Activated CD8-positive, alpha-beta memory T cell treated with anti-CD3 and anti-CD28 coated beads, Interleukin-2, amount 50 U/mL, for 48 hours (primary cell): Measurements from ENCODE around the gene SCAF4.

Source experiments
- DNase-seq: peaks from one replicate; pipeline ENCODE4 v3.0.0-alpha.2; 2020

SCAF4 gene

DNA sequence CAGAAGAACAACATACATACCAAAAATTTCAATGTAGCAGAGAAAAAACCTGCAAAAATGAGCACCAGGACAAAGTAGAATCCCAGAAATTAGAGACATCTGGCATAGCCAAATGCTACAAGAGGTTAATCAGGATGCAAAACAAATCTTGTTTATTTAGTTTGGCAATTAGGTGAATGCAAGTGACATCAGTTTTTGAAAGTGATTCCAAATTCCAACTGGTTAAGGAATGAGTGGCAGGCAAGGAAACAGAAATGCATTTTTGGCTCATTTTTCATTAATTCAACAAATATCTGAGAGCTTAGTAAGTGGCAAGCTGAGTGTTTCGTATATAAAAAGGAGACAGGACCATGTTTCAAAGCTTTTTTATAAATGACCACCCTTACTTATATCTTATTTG lies 21.3 kb downstream of the SCAF4 start:
- no peak for DNase-seq

DNA sequence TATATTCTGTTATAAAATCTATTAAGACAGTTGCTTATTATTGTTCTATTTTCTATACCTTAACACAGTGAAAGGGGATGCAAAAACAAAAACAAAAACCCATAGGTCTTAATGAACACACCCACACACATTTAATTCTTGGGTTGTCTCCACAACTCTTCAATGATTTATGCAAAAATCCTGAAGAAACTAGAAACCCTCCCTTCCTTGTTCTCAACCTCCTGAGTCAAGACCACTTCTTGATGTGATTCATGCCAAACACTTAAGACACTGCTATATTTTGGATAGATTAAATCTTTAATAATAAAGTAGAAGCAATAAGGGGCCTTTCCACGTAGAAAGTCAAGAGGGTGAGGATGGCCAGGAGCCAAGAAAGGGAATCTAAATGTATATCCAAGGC lies 23.4 kb downstream of the SCAF4 start:
- DNase-seq = no peak

DNA sequence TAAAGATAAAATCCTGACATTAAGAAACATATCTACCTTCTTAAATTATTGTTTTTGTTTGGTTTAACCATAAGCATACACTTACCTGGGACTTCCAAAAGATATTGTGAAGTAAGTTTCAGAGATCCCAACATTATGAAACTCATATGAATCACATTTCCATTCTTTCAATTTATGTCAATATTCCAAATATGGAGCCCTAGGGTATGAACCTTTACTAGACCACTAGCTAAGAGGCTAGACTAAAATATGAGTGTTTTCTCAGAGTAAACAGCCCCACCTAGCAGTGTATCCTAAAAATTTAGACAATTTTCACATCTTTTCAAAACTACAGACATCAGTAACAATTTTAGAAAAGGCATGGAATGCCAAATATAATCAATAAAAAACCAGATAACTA lies 24.4 kb downstream of the SCAF4 start:
- DNase-seq = no peak

DNA sequence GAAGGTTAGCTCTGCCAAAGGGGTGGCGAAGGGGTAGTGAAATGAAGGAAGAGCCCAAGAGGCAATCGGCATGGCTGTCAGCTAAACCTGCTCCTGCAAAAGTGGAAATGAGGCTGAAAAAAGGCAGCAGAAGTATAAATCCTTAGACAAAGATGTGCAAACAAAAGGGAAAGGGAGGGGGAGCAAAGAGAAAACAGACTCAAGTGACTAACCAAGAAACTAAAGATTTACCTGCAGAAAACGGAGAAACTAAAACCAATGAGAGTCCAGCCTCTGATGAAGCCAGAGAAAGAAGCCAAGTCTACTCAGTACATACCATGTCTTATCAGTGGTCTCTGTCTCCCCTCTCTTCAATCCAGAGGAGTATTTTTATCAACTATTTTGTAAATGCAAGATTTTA lies 25.4 kb downstream of the SCAF4 start:
- no peak for DNase-seq

DNA sequence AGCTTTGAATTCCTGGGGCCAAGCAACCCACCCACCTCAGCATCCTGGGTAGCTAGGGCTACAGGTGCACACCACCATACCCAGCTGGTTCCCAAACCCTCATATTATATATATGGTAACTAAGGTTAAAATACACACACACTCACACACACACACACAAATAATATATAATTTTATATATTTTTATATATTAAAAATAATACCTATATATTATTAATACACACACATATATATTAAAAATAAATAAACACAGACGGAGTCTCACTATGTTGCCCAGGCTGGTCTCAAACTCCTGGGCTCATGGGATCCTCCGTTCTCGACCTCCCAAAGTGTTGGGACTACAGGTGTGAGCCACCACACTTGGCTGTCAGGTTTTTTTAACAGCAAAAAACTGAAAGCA lies 31.9 kb downstream of the SCAF4 start:
- no peak for DNase-seq

DNA sequence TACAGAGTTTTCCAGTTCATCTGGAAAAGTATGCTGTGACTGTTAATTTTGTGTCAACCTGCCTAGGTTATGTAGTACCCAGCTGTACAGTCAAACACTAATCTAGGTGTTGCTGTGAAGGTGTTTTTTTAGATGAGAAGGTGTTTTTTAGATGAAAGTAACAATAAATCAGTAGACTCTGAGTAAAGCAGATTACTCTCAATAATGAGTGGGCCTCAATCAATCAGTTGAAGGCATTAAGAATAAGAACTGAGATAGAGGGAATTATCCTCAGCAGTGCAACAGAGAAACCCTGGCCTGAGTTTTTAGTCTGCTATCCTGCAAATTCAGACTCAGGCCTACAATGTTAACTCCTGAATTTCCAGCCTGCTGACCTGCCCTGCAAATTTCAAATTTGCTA lies 33.5 kb downstream of the SCAF4 start:
- no peak for DNase-seq

DNA sequence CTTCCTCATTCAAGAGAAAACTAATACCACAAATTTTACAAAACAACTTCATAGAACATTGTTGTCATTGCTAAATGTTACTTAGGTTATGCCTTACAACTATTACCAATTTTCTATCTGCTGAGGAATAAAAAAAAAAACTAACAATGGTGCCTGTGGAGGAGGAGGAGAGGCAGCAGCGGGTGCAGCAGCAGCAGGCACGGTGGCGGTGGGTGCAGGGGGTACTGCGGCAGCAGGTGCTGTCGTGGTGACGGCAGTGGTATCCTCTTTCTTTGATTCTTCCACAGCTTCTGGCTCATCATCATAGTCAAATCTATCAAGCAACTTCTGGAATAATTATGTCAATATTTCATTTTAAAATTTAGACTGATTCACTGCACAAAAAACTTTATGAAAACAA lies 35.5 kb downstream of the SCAF4 start:
- DNase-seq = no peak

DNA sequence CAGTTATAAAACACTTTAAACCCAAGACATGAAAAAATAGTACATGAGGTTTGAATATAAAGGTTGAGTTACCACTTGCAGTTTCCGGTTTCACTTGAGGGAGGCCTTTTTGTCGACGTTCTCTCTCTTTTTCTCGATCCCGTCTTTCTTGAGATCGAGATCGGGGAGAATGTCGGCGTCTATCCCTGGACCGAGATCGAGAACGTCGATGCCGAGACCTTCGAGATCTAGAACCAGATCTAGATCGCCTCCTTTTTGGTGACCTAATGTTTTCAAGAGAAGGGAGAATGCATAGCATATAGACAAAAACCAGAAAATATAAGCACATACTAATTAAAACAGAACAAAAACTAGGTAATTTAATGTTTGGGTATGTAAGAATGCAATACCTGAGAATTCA lies 38.7 kb downstream of the SCAF4 start:
- no peak for DNase-seq

DNA sequence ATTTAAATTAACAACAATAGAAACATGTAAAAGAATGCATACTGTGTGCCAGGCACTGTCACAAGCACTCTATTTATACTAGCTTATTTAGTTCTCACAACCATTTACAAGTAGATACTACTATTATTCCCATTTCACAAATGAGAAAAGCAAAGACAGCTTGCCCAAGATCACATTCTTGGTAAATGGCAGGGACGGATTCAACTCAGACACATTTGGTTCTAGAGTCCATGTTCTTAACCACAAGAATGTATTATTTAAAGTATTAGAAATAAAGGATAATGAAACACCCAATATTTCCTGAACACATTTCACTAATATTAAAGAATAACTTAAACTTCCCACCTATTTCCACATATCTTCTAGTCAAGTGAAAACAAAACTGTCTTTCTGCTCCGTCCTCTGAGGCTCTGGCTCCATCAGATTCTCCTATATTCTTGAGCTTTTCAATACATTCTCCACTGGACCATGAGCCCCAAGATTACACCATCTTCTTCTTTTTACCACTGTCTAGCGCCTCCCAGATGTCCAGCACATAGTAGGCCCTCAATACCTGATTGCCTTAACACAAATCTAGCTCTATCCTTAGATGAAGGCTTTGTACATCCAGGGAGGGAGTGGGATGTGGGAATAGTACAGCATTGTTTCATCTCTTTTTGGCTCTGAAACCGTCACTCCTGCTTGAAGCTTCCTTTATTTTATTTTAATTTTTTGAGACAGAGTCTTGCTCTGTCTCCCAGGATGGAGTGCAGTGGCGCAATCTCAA lies 43.1 kb downstream of the SCAF4 start:
- no peak for DNase-seq

DNA sequence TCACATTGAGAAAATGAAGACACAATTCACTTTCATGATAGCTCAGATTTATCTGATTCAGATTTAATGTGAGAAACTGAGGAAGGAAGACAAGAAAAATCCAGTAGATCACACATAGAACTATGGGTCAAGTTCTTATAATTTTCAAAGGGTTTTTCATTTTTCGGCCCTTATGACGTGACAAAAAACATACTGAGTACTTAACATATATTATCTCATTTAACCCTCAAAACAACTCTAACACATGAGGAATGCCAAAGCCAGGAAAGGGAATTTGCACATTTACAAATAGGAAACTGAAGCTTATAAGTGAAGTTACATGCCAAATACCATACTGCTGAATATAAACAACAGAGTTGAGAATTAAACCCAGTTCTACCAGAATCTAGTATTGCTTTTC lies 44.8 kb downstream of the SCAF4 start:
- DNase-seq = no peak

DNA sequence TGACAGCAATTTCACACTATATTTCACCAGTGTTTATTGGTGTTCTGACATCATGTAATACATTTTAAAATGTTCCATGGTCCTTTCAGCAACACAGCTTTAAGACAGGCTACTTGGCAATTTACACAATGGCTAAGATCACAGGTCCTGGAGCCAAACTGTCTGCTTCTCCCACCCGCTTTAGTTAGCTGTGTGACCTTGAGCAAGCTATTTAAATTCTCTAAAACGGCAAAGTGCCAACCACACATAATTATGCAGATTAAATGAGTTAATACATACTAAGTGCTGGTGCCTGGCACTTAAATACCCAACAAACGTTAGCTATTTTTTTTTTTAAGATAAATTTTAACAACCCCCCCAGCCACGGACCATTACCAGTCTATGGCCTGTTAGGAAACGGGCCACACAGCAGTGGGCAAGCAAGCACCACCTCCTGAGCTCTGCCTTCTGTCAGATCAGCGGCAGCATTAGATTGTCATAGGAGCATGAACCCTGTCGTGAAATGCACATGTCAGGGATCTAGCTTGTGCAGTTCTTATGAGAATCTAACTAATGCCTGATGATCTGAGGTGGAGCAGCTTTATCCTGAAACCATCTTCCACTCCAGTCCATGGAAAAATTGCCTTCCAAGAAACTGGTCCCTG lies 45.5 kb downstream of the SCAF4 start:
- DNase-seq = no peak

DNA sequence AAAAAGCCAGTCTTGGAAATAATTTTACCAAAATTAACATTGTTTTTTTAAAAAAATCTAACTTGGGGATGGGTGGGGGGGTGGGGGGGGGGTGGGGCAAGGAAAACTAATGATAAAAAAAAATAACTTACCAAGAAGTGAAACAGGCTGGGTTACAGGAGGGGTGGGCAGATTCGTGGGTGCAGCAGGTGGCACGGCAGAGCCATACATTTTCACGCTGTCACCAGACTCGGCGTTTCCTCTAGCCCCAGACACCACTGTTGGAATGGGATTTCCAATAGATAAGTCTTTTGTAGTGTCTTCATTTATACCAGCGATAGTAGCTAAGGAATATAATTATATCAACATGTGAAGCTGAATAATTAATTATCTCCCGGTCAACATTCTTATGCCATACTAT lies 47.0 kb downstream of the SCAF4 start:
- DNase-seq = no peak

DNA sequence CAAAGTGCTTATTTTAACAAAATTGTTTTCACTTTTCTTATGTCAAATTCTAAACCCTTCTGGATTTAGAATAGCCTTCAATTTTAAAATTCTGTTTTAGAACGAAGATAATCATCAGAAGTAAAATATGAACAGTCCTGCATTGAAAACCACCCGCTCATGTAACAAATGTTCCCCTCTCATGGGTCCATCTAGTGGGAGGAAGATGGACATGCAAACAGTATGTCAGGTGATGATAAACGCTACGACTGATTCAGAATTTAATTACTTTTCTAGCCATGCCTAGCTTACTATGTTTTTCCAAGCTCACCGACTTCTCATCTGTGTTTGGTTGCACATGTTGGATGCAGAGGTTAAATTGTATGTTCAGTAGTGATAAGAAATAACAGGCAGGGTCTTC lies 48.9 kb downstream of the SCAF4 start:
- DNase-seq = no peak

DNA sequence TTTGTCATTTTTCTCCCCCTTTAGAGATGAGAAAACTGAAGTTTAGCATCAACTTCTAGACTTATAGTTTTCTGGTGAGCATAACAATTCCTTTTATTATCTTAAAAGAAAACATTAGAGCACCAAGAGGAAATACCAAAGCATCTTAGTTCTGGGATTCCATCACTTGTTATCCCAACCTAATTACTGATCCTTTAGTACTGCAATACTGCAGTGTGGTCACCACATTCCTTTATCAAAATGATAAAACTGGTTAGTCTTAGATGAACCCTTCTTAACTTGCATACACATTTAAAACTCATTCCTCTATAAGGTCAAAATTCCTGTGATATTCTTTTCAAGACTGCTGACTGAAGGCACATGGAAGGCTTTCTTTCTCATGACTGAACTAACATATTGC lies 49.3 kb downstream of the SCAF4 start:
- no peak for DNase-seq

DNA sequence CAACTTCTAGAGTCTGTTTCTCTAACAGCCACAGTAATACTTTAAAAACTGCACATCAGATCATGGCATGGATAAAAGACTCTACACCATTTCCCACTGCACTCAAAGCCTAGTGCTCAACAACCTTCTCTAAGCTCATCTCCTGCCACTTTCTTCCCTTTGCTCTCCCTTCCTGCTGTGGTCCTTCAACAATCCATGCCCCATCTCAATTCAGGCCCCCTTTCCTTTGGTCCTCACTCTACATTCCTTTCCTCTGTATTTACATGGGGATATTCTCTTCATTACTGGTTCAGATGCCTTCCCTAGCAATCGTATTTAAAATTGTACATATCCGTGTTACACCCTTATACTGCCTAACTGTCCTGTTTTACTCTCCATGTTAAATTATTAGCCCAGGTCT lies 53.4 kb downstream of the SCAF4 start:
- DNase-seq = no peak

DNA sequence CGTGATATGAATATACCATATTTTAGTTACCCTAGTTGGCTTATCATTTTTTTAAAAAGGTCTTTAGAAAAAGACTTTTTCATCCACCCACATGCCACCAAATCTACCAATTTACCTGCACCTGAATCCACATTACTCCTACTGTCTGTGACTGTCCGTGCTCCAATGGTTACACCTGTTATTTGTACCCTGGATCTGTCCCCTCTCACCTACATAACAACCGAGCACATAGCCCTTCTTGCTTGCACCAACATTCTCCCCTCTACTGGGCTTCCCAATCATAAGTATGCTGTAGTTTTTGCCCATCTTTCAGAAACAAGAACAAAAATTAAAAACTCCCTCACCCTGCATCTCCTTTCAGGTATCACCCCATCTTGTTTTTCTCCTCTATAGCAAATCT lies 54.9 kb downstream of the SCAF4 start:
- no peak for DNase-seq

DNA sequence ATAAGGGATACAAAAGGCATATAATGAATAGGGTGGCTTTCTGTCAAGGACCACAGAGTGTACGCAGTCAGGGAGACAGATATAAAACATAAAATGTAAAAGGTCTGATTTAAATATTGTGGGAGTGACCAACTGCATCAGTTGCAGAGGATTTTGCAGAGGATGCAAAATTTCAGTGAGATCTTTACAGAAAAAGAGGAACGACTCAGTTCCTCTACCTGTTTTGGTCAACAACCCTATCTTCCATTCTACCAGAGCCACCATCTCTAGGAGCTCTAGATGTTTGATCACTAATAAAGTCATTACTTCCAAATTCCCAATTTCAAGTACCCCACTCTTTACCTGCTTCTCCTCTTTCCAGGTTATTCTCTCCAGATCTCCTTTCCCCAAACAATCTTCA lies 56.0 kb downstream of the SCAF4 start:
- DNase-seq = no peak

DNA sequence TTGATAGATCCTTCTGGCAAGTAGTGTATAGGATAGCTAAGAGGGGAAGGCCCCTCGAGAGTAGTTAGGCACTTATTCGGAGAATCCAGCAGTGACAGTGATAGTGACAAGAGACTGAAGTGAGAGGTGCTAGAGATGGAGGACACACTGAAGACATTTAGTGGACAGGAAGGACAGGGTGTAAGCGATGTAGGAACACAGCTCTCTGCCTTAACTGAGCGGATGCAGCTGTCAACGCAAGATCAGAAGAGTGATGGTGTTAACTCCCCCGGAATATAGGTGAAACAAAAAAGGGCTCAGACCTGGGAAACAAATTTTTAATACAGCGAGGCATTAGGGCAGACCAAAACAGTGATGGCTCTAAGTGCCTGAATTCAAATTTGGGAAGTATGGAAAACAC lies 56.6 kb downstream of the SCAF4 start:
- DNase-seq = no peak

DNA sequence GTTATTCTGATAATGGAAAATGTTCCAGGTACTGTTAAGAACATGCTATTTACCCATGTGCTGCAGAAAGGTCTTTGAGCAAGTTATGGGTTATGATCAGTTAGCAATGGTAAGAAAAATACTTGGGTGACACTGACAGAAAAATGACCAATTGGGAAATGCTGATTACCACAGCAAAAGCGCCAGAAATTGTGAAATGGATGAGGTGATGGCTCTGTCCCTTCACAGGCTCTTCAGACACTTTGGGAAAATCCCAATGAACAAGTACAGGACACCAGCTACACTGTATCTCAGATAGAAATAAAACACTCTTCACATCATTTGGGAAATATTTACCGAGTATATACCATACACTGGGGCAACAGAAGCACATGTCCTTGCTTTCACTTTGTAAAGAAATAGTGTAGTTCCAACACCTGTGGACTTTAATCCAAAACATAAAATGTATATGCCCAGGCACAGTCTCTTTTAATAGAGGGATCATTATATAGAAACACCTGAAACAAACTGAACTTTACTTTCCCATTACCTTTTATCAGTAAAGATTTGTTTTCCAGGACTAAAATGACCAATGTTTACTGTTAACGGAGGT lies 58.5 kb downstream of the SCAF4 start:
- DNase-seq = no peak

DNA sequence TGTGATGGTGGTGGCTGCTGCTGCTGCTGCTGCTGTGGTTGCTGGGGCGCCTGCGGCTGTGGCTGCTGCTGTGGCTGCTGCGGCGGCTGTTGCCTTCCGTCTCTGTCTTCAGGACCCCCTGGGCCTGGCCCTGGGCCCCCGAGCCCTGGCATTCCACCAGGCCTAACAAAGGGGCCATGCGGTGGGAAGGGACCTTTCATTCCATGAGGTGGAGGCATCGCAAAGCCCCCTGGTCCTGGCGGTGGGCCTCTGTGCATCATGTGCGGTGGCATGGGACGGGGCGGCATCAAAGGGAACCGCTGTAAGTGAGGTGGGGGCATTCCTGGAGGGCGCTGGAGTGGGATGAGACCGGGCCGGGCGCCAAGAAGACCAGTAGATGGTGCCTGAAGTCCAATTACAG lies 60.0 kb downstream of the SCAF4 start:
- DNase-seq = no peak

DNA sequence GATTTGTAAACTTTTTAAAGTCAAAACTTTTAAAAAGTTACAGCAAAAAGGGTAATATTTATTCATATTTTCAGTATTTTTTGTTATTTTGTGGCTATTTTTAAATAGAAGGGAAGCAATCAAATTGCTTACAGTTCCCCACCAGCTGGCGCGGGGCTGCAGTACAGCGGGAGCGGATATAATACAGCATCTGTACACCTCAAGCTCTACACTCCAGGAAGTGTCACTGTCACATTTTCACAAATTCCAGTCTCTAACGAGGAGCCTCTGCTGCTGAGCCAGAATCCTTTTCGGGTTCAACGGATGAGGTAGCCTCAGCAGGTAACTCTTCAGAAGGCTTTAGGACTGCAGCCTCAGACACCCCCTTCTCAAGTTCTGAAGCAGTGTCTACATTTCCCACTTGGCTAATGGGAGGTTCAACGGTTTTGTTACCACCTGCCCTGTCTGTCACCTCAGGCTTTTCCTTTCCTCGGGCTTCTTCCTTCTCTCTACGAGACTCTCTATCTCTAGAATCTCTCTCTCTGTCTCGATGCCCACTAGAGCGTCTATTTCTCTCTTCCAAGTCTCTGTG lies 60.7 kb downstream of the SCAF4 start:
- DNase-seq = no peak

DNA sequence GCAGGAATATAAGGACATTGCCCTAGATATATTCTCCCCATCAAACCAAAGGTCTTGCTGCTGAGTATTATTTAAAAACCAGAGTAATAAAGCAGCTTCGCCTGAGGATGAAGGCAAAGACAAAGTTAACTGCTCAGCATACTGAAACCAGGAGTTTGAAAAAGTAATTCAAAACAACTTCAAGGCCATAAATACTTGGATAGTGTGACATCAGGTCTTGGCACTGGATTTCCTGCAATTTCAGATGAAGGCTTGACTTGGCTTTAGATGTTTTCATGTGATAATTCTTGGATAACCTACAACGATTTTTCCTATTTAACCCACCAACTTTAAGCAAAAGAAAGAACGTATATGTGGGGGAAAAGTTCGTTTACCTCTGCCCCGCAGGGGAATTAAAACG lies 61.8 kb downstream of the SCAF4 start:
- DNase-seq = no peak

DNA sequence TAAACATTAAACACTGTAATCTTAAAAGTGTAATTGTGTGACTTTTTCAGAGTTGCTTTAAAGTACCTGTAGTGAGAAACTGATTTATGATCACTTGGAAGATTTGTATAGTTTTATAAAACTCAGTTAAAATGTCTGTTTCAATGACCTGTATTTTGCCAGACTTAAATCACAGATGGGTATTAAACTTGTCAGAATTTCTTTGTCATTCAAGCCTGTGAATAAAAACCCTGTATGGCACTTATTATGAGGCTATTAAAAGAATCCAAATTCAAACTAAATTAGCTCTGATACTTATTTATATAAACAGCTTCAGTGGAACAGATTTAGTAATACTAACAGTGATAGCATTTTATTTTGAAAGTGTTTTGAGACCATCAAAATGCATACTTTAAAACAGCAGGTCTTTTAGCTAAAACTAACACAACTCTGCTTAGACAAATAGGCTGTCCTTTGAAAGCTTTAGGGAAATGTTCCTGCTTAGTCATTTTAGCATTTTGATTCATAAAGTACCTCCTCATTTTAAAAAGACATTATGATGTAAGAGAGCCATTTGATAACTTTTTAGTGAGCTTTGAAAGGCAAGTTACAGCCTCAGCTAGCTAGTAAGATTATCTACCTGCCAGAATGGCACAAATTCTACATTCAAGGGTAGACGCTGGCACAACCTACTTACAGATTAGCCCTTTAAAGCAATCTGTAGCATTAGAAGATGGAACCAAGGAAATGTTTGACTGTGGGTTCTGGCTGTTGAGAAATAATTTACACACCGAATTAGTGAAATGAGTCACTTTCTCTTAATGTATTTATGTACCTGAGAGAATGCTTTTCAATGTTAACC lies 63.0 kb downstream of the SCAF4 start:
- no peak for DNase-seq
